Calu3 (cell line): ENCODE measurements around the gene DROSHA. TPM values are rescaled to one million over a fixed set of nuclear protein-coding genes. Genes with fewer than 3 reads are reported as not detected.

ENCODE experiments used
- BruUV-seq: library from RNA; stranded (reverse); fragments of 400-500 nt; replicated peaks from 2 replicates; lab custom pipeline; 2021; lab: Mats Ljungman, UMichigan
- CTCF ChIA-PET: fragments of 300-600 bp; sonication (Branson Sonifier 250); formaldehyde crosslinking; loops from one replicate; lab custom pipeline; 2022; ENCODE audit warnings: antibody characterized with exemption; lab: Charles Lee
- DNase-seq: peaks from one replicate; pipeline ENCODE4 v3.0.0; 2022
- H3K27ac Mint-ChIP-seq: one replicate; pipeline ENCODE4 v1.8.0; 2022; ENCODE audit warnings: mixed read lengths; ENCODE audit not compliant: unreplicated experiment
- H3K27me3 Mint-ChIP-seq: one replicate; pipeline ENCODE4 v1.8.0; 2022; ENCODE audit warnings: mixed read lengths; ENCODE audit not compliant: unreplicated experiment
- H3K36me3 Mint-ChIP-seq: one replicate; pipeline ENCODE4 v1.8.0; 2022; ENCODE audit warnings: mild to moderate bottlenecking, moderate library complexity, mixed read lengths; ENCODE audit not compliant: insufficient read depth, unreplicated experiment
- H3K4me1 Mint-ChIP-seq: one replicate; pipeline ENCODE4 v1.8.0; 2022; ENCODE audit warnings: mild to moderate bottlenecking, low read depth, mixed read lengths; ENCODE audit not compliant: unreplicated experiment
- H3K4me3 Mint-ChIP-seq: one replicate; pipeline ENCODE4 v1.8.0; 2022; ENCODE audit warnings: mild to moderate bottlenecking, low read depth, moderate library complexity, mixed read lengths; ENCODE audit not compliant: unreplicated experiment
- H3K9me3 Mint-ChIP-seq: one replicate; pipeline ENCODE4 v1.8.0; 2022; ENCODE audit warnings: low read depth, mixed read lengths; ENCODE audit not compliant: unreplicated experiment
- CTCF ChIP-seq: fragments of 200-600 bp; IDR thresholded peaks from one replicate; pipeline ENCODE4 v1.8.0; 2022; ENCODE audit warnings: antibody characterized with exemption; ENCODE audit not compliant: unreplicated experiment
- intact Hi-C: fragments of 100-400 bp; cut with micrococcal nuclease; formaldehyde crosslinking; loops from one replicate; pipeline ENCODE4 v1.10.0; 2022; ENCODE audit not compliant: unreplicated experiment
- total RNA-seq: library from RNA; stranded (reverse); gene quantifications from 2 replicates; pipeline ENCODE4 v1.2.3, GENCODE V29; 2022

Gene DROSHA
- total RNA-seq, 1 experiment from 2014 or later: 72.5 TPM

- Mint-ChIP-seq H3K36me3 (peaks cover 18% of the 10 kb centered on the region), H3K27me3 (no peaks in the 10 kb centered on the region)
- BruUV-seq: no TSS peak
Observed at GRCh38 chr5:31449962-31450361, 81.9 kb downstream of the DROSHA start.

GRCh38 chr5:31449174-31449573, 82.7 kb downstream of the DROSHA start:
- CTCF ChIA-PET: no interaction called here
- no peak for DNase-seq
- BruUV-seq: no TSS peak
- Mint-ChIP-seq H3K27ac (no peak overlapping the region), H3K27me3 (no peaks in the 10 kb centered on the region), H3K9me3 (no peaks in the 10 kb centered on the region), H3K4me3 (no peak overlapping the region), H3K36me3 (peaks cover 18% of the 10 kb centered on the region), H3K4me1 (no peaks in the 10 kb centered on the region)
- TF ChIP-seq CTCF: no peak
- intact Hi-C loops: no loop called here

More at GRCh38 chr5:31449962-31450361, 81.9 kb downstream of the DROSHA start:
- no peak for TF ChIP-seq CTCF
- CTCF ChIA-PET: no interaction called here
- no peak for DNase-seq
- intact Hi-C loops: no loop called here
- Mint-ChIP-seq H3K4me3 (no peak overlapping the region), H3K9me3 (peaks cover under 1% of the 10 kb centered on the region), H3K4me1 (no peaks in the 10 kb centered on the region), H3K27ac (no peak overlapping the region)

GRCh38 chr5:31445041-31445600, 86.8 kb downstream of the DROSHA start:
- TF ChIP-seq CTCF: no peak
- no peak for DNase-seq
- no peaks in the 10 kb centered on the region for H3K4me1 Mint-ChIP-seq
- H3K27me3 Mint-ChIP-seq: no peaks in the 10 kb centered on the region
- no TSS peak for BruUV-seq
- intact Hi-C loops: no loop called here
- H3K4me3 Mint-ChIP-seq: no peak overlapping the region
- CTCF ChIA-PET: interaction anchor here (0.9 kb wide), 1 partner anchor 1188 kb away, joined by 3 read pairs; no protein-coding TSS in a partner anchor
- no peak overlapping the region for H3K27ac Mint-ChIP-seq
- peaks cover 11% of the 10 kb centered on the region for H3K36me3 Mint-ChIP-seq
- H3K9me3 Mint-ChIP-seq: no peaks in the 10 kb centered on the region

GRCh38 chr5:31443572-31443971, 88.3 kb downstream of the DROSHA start:
- Mint-ChIP-seq H3K4me1 (no peaks in the 10 kb centered on the region), H3K27me3 (no peaks in the 10 kb centered on the region), H3K4me3 (no peak overlapping the region), H3K9me3 (no peaks in the 10 kb centered on the region), H3K36me3 (peaks cover 7% of the 10 kb centered on the region), H3K27ac (no peak overlapping the region)
- CTCF ChIA-PET: no interaction called here
- intact Hi-C loops: loop anchor here (1.0 kb wide), 1 partner anchor 16 kb away; no protein-coding TSS in a partner anchor
- no peak for DNase-seq
- TF ChIP-seq CTCF: no peak
- no TSS peak for BruUV-seq
